ENCODE measurements around the gene ZNF486. TPM values are rescaled to one million over a fixed set of nuclear protein-coding genes. Genes with fewer than 3 reads are reported as not detected.
"Not testable (repeated sequence)": the region's sequence is repeated elsewhere in the genome, so short reads cannot be mapped to it uniquely, and the experiment has no call there.

ZNF486 gene
- 1.1 TPM for total RNA-seq

DNA sequence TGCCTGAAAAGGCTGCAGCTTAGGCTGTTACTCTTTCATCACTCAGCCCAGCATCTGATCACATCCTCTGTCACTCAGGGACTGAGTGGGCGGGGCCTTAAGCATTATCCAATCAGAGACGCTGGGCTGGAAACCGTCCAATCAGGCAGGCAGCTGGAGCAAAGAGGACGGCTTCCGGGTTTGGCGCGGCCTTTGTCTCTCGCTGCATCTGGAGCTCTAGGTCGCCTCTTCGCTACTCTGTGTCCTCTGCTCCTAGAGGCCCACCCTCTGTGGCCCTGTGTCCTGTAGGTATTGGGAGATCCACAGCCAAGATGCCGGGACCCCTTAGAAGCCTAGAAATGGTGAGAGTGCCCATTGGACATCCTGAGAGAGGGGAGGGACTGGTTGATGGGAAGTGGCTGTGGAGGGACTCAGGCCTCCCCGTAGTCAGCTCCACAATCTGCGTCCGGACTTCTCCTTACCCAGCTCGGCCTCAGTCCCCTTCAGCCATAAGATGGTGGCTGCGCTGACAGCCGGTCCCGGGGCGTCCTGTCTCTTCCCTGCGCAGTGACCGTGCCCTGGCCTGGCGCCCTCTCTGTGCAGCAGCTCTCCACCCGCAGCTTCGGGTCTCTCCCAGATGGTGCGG lies at the start of gene ZNF486:
Gene ZNF486 (plus strand): TSS at position 195 of the 625 bp plus-strand sequence. CDS start 117 bp downstream, at position 312.
- Histone ChIP-seq H3K36me3 (peaks cover 10 to 11% of the 10 kb centered on the region in 2 donors), H3K4me1 (no peaks in the 10 kb centered on the region), H3K4me3 (peak within 1 kb of the TSS; percentile 57 to 71), H3K9me3 (no peaks in the 10 kb centered on the region), H3K27ac (peak within 1 kb of the TSS; percentile 67 to 72), H3K27me3 (no peaks in the 10 kb centered on the region)
- TF ChIP-seq, protein P1, sequence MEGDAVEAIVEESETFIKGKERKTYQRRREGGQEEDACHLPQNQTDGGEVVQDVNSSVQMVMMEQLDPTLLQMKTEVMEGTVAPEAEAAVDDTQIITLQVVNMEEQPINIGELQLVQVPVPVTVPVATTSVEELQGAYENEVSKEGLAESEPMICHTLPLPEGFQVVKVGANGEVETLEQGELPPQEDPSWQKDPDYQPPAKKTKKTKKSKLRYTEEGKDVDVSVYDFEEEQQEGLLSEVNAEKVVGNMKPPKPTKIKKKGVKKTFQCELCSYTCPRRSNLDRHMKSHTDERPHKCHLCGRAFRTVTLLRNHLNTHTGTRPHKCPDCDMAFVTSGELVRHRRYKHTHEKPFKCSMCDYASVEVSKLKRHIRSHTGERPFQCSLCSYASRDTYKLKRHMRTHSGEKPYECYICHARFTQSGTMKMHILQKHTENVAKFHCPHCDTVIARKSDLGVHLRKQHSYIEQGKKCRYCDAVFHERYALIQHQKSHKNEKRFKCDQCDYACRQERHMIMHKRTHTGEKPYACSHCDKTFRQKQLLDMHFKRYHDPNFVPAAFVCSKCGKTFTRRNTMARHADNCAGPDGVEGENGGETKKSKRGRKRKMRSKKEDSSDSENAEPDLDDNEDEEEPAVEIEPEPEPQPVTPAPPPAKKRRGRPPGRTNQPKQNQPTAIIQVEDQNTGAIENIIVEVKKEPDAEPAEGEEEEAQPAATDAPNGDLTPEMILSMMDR (IDR thresholded peaks at IDR 0.05), result no peak
- DNase-seq (ENCODE audit: low spot score in 2 of 2), result peak; percentile 92 to 98
- intact Hi-C loops (cut with DNase I), result loop anchor here (1.0 to 10.0 kb wide), 8 partner anchors 90 to 975 kb away; partner anchors contain the start of genes ZNF14, ZNF431, ZNF682 and ZNF90

GRCh38 chr19:20118064-20118839 lies 48.8 kb upstream of the ZNF486 start:
- DNase-seq (ENCODE audit: low spot score in 2 of 2); H3K4me3 ChIP-seq; intact Hi-C loops (cut with DNase I); H3K4me1 ChIP-seq; H3K27me3 ChIP-seq; H3K27ac ChIP-seq: not testable (repeated sequence)
- Histone ChIP-seq H3K36me3 (peaks cover 16 to 34% of the 10 kb centered on the region in 2 donors), H3K9me3 (peaks cover 71 to 99% of the 10 kb centered on the region in 2 donors)

DNA sequence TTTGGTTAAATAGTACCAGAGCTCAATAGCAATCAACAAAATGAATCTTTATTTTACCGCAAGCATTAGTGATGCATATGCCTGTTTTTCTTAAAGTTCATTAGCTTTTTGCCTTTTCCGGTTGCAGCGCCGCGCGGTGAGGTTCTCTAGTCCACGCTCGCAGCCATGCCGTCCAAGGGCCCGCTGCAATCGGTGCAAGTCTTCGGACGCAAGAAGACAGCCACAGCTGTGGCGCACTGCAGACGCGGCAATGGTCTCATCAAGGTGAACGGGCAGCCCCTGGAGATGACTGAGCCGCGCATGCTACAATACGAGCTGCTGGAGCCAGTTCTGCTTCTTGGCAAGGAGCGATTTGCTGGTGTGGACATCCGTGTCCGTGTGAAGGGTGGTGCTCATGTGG lies 42.1 kb upstream of the ZNF486 start:
- DNase-seq (ENCODE audit: low spot score in 2 of 2), result no peak
- intact Hi-C loops (cut with DNase I), result no loop called here
- H3K9me3 ChIP-seq, result peaks cover 51 to 79% of the 10 kb centered on the region in 2 donors
- no peaks in the 10 kb centered on the region for H3K4me1 ChIP-seq
- no peaks in the 10 kb centered on the region for H3K27me3 ChIP-seq
- peaks cover 3 to 19% of the 10 kb centered on the region in 2 donors for H3K36me3 ChIP-seq
- no peak overlapping the region for H3K27ac ChIP-seq
- TF ChIP-seq, protein P1 (IDR thresholded peaks at IDR 0.05), result no peak
- H3K4me3 ChIP-seq, result no peak overlapping the region

- H3K36me3 ChIP-seq; intact Hi-C loops (cut with DNase I); DNase-seq (ENCODE audit: low spot score in 2 of 2); H3K27me3 ChIP-seq; H3K4me1 ChIP-seq; H3K4me3 ChIP-seq; H3K27ac ChIP-seq: not testable (repeated sequence)
- H3K9me3 ChIP-seq, result peaks cover 4 to 70% of the 10 kb centered on the region in 2 donors
These were observed 34.1 kb upstream of the ZNF486 start for GRCh38 chr19:20132933-20133332.

DNA sequence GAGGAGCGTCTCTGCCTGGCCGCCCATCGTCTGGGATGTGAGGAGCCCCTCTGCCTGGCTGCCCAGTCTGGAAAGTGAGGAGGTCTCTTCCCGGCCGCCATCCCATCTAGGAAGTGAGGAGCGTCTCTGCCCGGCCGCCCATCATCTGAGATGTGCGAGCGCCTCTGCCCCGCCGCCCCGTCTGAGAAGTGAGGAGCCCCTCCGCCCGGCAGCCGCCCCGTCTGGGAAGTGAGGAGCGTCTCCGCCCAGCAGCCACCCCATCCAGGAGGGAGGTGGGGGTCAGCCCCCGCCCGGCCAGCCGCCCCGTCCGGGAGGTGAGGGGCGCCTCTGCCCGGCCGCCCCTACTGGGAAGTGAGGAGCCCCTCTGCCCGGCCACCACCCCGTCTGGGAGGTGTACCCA lies 29.3 kb upstream of the ZNF486 start:
- H3K27me3 ChIP-seq; H3K4me1 ChIP-seq; DNase-seq (ENCODE audit: low spot score in 2 of 2); intact Hi-C loops (cut with DNase I); H3K27ac ChIP-seq; H3K36me3 ChIP-seq; H3K4me3 ChIP-seq: not testable (repeated sequence)
- H3K9me3 ChIP-seq, result peaks cover 10 to 34% of the 10 kb centered on the region in 2 donors

GRCh38 chr19:20151617-20152145 lies 15.3 kb upstream of the ZNF486 start:
- DNase-seq (ENCODE audit: low spot score in 2 of 2), result no peak
- TF ChIP-seq, protein P1 (IDR thresholded peaks at IDR 0.05), result no peak
- Histone ChIP-seq H3K4me1 (no peaks in the 10 kb centered on the region), H3K9me3 (no peaks in the 10 kb centered on the region), H3K4me3 (no peak overlapping the region), H3K36me3 (no peaks in the 10 kb centered on the region), H3K27me3 (no peaks in the 10 kb centered on the region), H3K27ac (no peak overlapping the region)
- intact Hi-C loops (cut with DNase I), result no loop called here

DNA sequence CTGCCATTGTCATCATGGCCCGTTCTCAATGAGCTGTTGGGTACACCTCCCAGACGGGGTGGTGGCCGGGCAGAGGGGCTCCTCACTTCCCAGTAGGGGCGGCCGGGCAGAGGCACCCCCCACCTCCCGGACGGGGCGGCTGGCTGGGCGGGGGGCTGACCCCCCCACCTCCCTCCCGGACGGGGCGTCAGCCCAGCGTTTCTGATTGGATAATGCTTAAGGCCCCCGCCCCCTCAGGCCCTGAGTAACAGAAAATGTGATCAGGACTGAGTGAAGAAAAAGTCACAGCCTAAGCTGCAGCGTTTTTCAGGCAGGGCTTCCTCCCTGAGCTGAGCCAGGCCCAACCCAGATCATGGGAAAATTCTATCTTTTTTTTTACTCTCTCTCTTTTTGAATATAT lies 14.5 kb upstream of the ZNF486 start:
- H3K27me3 ChIP-seq; DNase-seq (ENCODE audit: low spot score in 2 of 2); intact Hi-C loops (cut with DNase I); H3K4me3 ChIP-seq; H3K4me1 ChIP-seq; H3K27ac ChIP-seq; H3K9me3 ChIP-seq; H3K36me3 ChIP-seq: not testable (repeated sequence)
